SK-N-SH treated with all-trans-retinoic acid at 6 μM for 48 hours (cell line): ENCODE results near the gene MYB.

Experiments used
- ATAC-seq: fragments of 200-7000 bp; cut with Tn5 transposase; 3 replicates; pipeline ENCODE4 v1.9.1; 2020; ENCODE audit warnings: mild to moderate bottlenecking, moderate library complexity
- ARNTL ChIP-seq: fragments of 450-650 bp; formaldehyde crosslinking; IDR thresholded peaks from 2 replicates; pipeline ENCODE4 v1.5.0; 2020; ENCODE audit warnings: low read depth, mild to moderate bottlenecking, moderate library complexity, borderline replicate concordance
- BACH2 ChIP-seq: fragments of 250-450 bp; sonication (Bioruptor Pico); IDR thresholded peaks from 2 replicates; pipeline ENCODE4 v1.9.0; 2021; ENCODE audit warnings: mild to moderate bottlenecking, borderline replicate concordance
- ESRRG ChIP-seq: fragments of 250-450 bp; sonication (Bioruptor Pico); IDR thresholded peaks from 2 replicates; pipeline ENCODE4 v1.6.1; 2021; ENCODE audit warnings: mild to moderate bottlenecking
- GLIS3 ChIP-seq: fragments of 250-450 bp; sonication (Bioruptor Pico); IDR thresholded peaks from 2 replicates; pipeline ENCODE4 v1.5.0; 2020; ENCODE audit warnings: mild to moderate bottlenecking, moderate library complexity
- ISL1 ChIP-seq: fragments of 250-450 bp; sonication (Bioruptor Pico); IDR thresholded peaks from 2 replicates; pipeline ENCODE4 v2.1.2; 2022; ENCODE audit warnings: mild to moderate bottlenecking, moderate library complexity
- PPARA ChIP-seq: fragments of 250-450 bp; sonication (Bioruptor Pico); IDR thresholded peaks from 2 replicates; pipeline ENCODE4 v1.5.0; 2020; ENCODE audit warnings: mild to moderate bottlenecking, borderline replicate concordance
- RARB ChIP-seq: fragments of 250-450 bp; sonication (Bioruptor Pico); IDR thresholded peaks from 2 replicates; pipeline ENCODE4 v1.8.0; 2021; ENCODE audit warnings: mild to moderate bottlenecking, moderate library complexity
- SNAI2 ChIP-seq: fragments of 250-450 bp; sonication (Bioruptor Pico); IDR thresholded peaks from 2 replicates; pipeline ENCODE4 v1.5.0; 2020; ENCODE audit warnings: mild to moderate bottlenecking, moderate library complexity
- TCF4 ChIP-seq: fragments of 250-450 bp; sonication (Bioruptor Pico); IDR thresholded peaks from 2 replicates; pipeline ENCODE4 v1.8.0; 2021; ENCODE audit warnings: mild to moderate bottlenecking, moderate library complexity, borderline replicate concordance
- TOX ChIP-seq: fragments of 250-450 bp; sonication (Bioruptor Pico); IDR thresholded peaks from 2 replicates; pipeline ENCODE4 v1.8.0; 2021; ENCODE audit warnings: mild to moderate bottlenecking, moderate library complexity, borderline replicate concordance
- TSHZ2 ChIP-seq: fragments of 250-450 bp; sonication (Bioruptor Pico); IDR thresholded peaks from 2 replicates; pipeline ENCODE4 v1.5.0; 2020; ENCODE audit warnings: mild to moderate bottlenecking, moderate library complexity
- ZC3H10 ChIP-seq: fragments of 250-450 bp; sonication (Bioruptor Pico); IDR thresholded peaks from 2 replicates; pipeline ENCODE4 v1.5.1; 2021; ENCODE audit warnings: mild to moderate bottlenecking, moderate library complexity
- ZFP3 ChIP-seq: fragments of 250-450 bp; sonication (Bioruptor Pico); IDR thresholded peaks from 2 replicates; pipeline ENCODE4 v1.5.0; 2020; ENCODE audit warnings: mild to moderate bottlenecking, moderate library complexity
- ZNF565 ChIP-seq: fragments of 450-650 bp; formaldehyde crosslinking; conservative IDR thresholded peaks from 2 replicates; pipeline ENCODE4 v1.5.0; 2020; ENCODE audit warnings: low read depth, mild to moderate bottlenecking, moderate library complexity
- ZNF70 ChIP-seq: fragments of 450-650 bp; formaldehyde crosslinking; IDR thresholded peaks from 2 replicates; pipeline ENCODE4 v1.5.0; 2020; ENCODE audit warnings: mild to moderate bottlenecking, moderate library complexity
- ZNF8 ChIP-seq: fragments of 450-650 bp; formaldehyde crosslinking; IDR thresholded peaks from 2 replicates; pipeline ENCODE4 v1.5.0; 2020; ENCODE audit warnings: mild to moderate bottlenecking, moderate library complexity
- TF ChIP-seq, protein P1 (sequence below): fragments of 250-450 bp; sonication (Bioruptor Pico); IDR thresholded peaks from 2 replicates; pipeline ENCODE4 v1.5.1; 2020; ENCODE audit warnings: low read depth, mild to moderate bottlenecking, moderate library complexity
- TF ChIP-seq, protein P2 (sequence below): fragments of 250-450 bp; sonication (Bioruptor Pico); IDR thresholded peaks from 2 replicates; pipeline ENCODE4 v1.8.0; 2021; ENCODE audit warnings: low read depth, mild to moderate bottlenecking, moderate library complexity, borderline replicate concordance
- TF ChIP-seq, protein P3 (sequence below): fragments of 250-450 bp; sonication (Bioruptor Pico); IDR thresholded peaks from 2 replicates; pipeline ENCODE4 v1.8.0; 2020; ENCODE audit warnings: mild to moderate bottlenecking, moderate library complexity, borderline replicate concordance

Gene MYB

GRCh38 chr6:135210632-135211305, 29.7 kb downstream of the MYB start (continued):
- TF ChIP-seq, protein P1, sequence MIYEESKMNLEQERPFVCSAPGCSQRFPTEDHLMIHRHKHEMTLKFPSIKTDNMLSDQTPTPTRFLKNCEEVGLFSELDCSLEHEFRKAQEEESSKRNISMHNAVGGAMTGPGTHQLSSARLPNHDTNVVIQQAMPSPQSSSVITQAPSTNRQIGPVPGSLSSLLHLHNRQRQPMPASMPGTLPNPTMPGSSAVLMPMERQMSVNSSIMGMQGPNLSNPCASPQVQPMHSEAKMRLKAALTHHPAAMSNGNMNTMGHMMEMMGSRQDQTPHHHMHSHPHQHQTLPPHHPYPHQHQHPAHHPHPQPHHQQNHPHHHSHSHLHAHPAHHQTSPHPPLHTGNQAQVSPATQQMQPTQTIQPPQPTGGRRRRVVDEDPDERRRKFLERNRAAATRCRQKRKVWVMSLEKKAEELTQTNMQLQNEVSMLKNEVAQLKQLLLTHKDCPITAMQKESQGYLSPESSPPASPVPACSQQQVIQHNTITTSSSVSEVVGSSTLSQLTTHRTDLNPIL = no peak
- TF ChIP-seq TOX (CRISPR knock-in tag) = no peak
- no peak for TF ChIP-seq SNAI2 (CRISPR knock-in tag)
- TF ChIP-seq ZNF565 = no peak
- no peak for TF ChIP-seq RARB (CRISPR knock-in tag)

DNA sequence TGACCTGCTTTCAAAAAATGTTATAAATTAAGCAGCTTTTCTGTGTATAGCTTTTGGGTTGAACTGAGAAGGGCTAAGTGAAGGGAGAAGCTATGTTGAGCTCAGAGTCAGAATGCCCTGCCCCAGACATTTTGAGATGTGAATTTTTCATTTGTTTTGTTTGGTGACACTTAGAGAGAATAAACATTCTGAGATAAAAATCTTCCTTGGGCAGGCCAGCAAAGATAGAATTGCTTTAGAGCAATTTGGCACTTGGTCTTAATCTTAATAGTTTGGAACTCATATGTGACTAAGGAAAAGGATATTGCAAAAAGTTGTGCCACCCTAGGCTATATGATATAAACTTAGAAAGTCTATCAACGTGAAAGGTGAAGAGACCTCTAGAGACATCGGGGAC, 30.2 kb downstream of the MYB start:
- ATAC-seq = no peak
- TF ChIP-seq PPARA (CRISPR knock-in tag) = no peak
- TF ChIP-seq, protein P2, sequence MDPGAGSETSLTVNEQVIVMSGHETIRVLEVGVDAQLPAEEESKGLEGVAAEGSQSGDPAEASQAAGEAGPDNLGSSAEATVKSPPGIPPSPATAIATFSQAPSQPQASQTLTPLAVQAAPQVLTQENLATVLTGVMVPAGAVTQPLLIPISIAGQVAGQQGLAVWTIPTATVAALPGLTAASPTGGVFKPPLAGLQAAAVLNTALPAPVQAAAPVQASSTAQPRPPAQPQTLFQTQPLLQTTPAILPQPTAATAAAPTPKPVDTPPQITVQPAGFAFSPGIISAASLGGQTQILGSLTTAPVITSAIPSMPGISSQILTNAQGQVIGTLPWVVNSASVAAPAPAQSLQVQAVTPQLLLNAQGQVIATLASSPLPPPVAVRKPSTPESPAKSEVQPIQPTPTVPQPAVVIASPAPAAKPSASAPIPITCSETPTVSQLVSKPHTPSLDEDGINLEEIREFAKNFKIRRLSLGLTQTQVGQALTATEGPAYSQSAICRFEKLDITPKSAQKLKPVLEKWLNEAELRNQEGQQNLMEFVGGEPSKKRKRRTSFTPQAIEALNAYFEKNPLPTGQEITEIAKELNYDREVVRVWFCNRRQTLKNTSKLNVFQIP = no peak
- no peak for TF ChIP-seq ISL1 (CRISPR knock-in tag)
- TF ChIP-seq, protein P3, sequence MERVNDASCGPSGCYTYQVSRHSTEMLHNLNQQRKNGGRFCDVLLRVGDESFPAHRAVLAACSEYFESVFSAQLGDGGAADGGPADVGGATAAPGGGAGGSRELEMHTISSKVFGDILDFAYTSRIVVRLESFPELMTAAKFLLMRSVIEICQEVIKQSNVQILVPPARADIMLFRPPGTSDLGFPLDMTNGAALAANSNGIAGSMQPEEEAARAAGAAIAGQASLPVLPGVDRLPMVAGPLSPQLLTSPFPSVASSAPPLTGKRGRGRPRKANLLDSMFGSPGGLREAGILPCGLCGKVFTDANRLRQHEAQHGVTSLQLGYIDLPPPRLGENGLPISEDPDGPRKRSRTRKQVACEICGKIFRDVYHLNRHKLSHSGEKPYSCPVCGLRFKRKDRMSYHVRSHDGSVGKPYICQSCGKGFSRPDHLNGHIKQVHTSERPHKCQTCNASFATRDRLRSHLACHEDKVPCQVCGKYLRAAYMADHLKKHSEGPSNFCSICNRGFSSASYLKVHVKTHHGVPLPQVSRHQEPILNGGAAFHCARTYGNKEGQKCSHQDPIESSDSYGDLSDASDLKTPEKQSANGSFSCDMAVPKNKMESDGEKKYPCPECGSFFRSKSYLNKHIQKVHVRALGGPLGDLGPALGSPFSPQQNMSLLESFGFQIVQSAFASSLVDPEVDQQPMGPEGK = no peak
- no peak for TF ChIP-seq TSHZ2 (CRISPR knock-in tag)
- no peak for TF ChIP-seq SNAI2 (CRISPR knock-in tag)
- TF ChIP-seq TOX (CRISPR knock-in tag) = no peak
- TF ChIP-seq ZFP3 (CRISPR knock-in tag) = no peak
- TF ChIP-seq BACH2 (CRISPR knock-in tag) = no peak
- TF ChIP-seq, protein P1 = no peak
- TF ChIP-seq TCF4 = no peak
- TF ChIP-seq ZC3H10 (CRISPR knock-in tag) = no peak
- no peak for TF ChIP-seq ZNF565
- no peak for TF ChIP-seq ZNF70 (CRISPR knock-in tag)
- TF ChIP-seq ZNF8 (CRISPR knock-in tag) = no peak
- no peak for TF ChIP-seq ARNTL (CRISPR knock-in tag)
- TF ChIP-seq ESRRG = no peak
- TF ChIP-seq RARB (CRISPR knock-in tag) = no peak
- TF ChIP-seq GLIS3 = no peak

DNA sequence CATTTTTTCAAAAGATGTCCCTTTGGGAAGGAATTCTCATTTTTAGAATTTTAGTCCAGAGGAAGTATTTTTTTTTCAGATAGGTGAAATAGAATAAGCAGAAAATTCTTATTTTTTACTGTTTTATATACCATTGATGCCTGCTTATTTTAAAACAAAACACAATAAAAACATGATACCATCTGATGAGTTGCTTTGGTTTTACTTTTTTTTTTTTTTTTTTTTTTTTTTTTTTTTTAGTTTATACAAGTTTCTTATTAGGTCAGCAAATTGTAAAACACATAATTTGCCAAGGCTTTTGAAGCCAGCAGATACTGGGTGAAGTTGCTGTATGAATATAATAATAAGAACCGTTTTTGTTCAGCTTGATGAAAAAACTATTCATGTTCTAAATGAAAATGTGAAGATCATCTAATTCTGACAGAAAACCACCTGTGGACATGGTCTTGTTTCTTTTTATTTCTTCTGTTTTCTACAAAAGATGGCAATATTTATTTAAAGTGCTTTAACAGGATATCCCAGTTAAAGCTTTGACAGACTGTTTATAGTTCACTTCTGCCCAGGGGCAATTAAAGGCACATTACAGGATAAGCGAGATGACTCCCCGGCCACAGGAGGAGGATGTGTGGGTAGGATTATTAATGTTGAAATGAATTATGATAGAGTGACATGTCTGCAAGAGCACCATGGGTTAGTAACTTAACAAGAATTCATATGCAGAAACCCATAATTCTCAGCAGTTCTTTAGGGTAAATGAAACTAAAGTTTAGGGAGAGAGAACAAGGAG, 31.1 kb downstream of the MYB start:
- ATAC-seq = no peak
- TF ChIP-seq, protein P3 = no peak
- TF ChIP-seq ZNF565 = no peak
- TF ChIP-seq GLIS3 = no peak
